ENCODE data around the gene FAM236A. TPM values are rescaled to one million over a fixed set of nuclear protein-coding genes. Genes with fewer than 3 reads are reported as not detected.

The FAM236A gene
- not detected for total RNA-seq

GRCh38 chrX:72937906-72938305, at the start of gene FAM236A:
TSS of gene FAM236A (plus strand) at chrX:72938206. CDS start at chrX:72938263, 57 bp downstream.

GRCh38 chrX:72912315-72912714, 25.7 kb upstream of the FAM236A start, which contains the start of gene FAM236C:
TSS of gene FAM236C (plus strand) at chrX:72912615. CDS start at chrX:72912715, 100 bp downstream.

GRCh38 chrX:72943819-72944169, 5.8 kb downstream of the FAM236A start, which contains the start of gene DMRTC1:
TSS of gene DMRTC1 (minus strand) at chrX:72943837. CDS start at chrX:72875694, 68,143 bp downstream.

Other genes with a start within 250 kb of the FAM236A start
- gene PHKA1, start 223.9 kb upstream of the FAM236A start, total RNA-seq = 6.4 TPM
- 2.5 TPM for gene DMRTC1B, start 161.3 kb upstream of the FAM236A start, total RNA-seq
- gene FAM236B, start 155.5 kb upstream of the FAM236A start, total RNA-seq = not detected
- gene FAM236D, start 130.0 kb upstream of the FAM236A start, total RNA-seq = not detected
- not detected for gene FAM236C, start 25.6 kb upstream of the FAM236A start, total RNA-seq
- not detected for gene DMRTC1, start 5.6 kb downstream of the FAM236A start, total RNA-seq
- not detected for gene PABPC1L2B, start 64.7 kb downstream of the FAM236A start, total RNA-seq
- not detected for gene PABPC1L2A, start 141.3 kb downstream of the FAM236A start, total RNA-seq